D341Med (cell line): ENCODE measurements around the gene HHATL.

ENCODE experiments used
- DNase-seq: peaks from one replicate; pipeline ENCODE4 v3.0.0; 2012; ENCODE audit warnings: low spot score

HHATL gene

GRCh38 chr3:42712688-42713372 is 10.2 kb upstream of the HHATL start:
- DNase-seq, result peak; percentile 31

GRCh38 chr3:42712344-42712648 is 9.7 kb upstream of the HHATL start:
- peak; percentile 5 for DNase-seq

GRCh38 chr3:42711491-42712343 is 9.1 kb upstream of the HHATL start:
- DNase-seq, result peak; percentile 60

- DNase-seq, result no peak
Measured at GRCh38 chr3:42710323-42711021, 7.9 kb upstream of the HHATL start.

GRCh38 chr3:42709621-42710020 is 7.0 kb upstream of the HHATL start:
- DNase-seq, result peak; percentile 10

- DNase-seq, result peak; percentile 20
Measured at GRCh38 chr3:42708611-42709151, 6.1 kb upstream of the HHATL start.

GRCh38 chr3:42707620-42708355 is 5.2 kb upstream of the HHATL start:
- DNase-seq, result peak; percentile 13

- peak; percentile 9 for DNase-seq
Measured at GRCh38 chr3:42706721-42707619, 4.4 kb upstream of the HHATL start.

- peak; percentile 17 for DNase-seq
Measured at GRCh38 chr3:42705962-42706585, 3.5 kb upstream of the HHATL start.

- peak; percentile 21 for DNase-seq
Measured at GRCh38 chr3:42705058-42705767, 2.6 kb upstream of the HHATL start.

GRCh38 chr3:42704136-42704841 is 1.7 kb upstream of the HHATL start:
- peak; percentile 34 for DNase-seq

GRCh38 chr3:42703695-42704025 is 1.1 kb upstream of the HHATL start:
- no peak for DNase-seq

GRCh38 chr3:42702982-42703694 is 540 bp upstream of the HHATL start:
- DNase-seq, result peak; percentile 28

- peak; percentile 48 for DNase-seq
Measured at GRCh38 chr3:42701371-42702065, 1.1 kb downstream of the HHATL start.

GRCh38 chr3:42700366-42701288 is 2.0 kb downstream of the HHATL start:
- DNase-seq, result peak; percentile 36

GRCh38 chr3:42699511-42699971 is 3.1 kb downstream of the HHATL start:
- peak; percentile 31 for DNase-seq

GRCh38 chr3:42698911-42699230 is 3.7 kb downstream of the HHATL start:
- peak; percentile 18 for DNase-seq
